Cardiac muscle cell (in vitro differentiated cells and primary cell): Measurements from ENCODE around the gene ZRANB1. TPM values are rescaled to one million over a fixed set of nuclear protein-coding genes. Genes with fewer than 3 reads are reported as not detected.

Experiments
- DNase-seq, 2 donors: peaks; one replicate each; pipeline versions ENCODE4 v3.0.0 to v3.0.0-alpha.2; 2010 to 2017; ENCODE audit warnings: low read depth in 1 of 2, low spot score in 1 of 2
- H3K27ac ChIP-seq: fragments of 200-600 bp; sonication (generic); 2 replicates; pipeline ENCODE4 v1.5.1; 2016
- H3K27me3 ChIP-seq: fragments of 200-600 bp; sonication (generic); 2 replicates; pipeline ENCODE4 v1.6.0; 2016; ENCODE audit warnings: control low read depth
- H3K36me3 ChIP-seq: fragments of 200-600 bp; sonication (generic); 2 replicates; pipeline ENCODE4 v1.5.1; 2016; ENCODE audit warnings: control low read depth
- H3K4me1 ChIP-seq: fragments of 200-600 bp; sonication (generic); 2 replicates; pipeline ENCODE4 v1.8.1; 2017; ENCODE audit warnings: low read depth, mild to moderate bottlenecking, mixed run types
- H3K4me3 ChIP-seq: fragments of 200-600 bp; sonication (generic); 2 replicates; pipeline ENCODE4 v1.5.1; 2016; ENCODE audit warnings: mild to moderate bottlenecking
- H3K9me3 ChIP-seq: fragments of 200-600 bp; sonication (generic); 2 replicates; pipeline ENCODE4 v1.5.1; 2017; ENCODE audit warnings: low read depth, mild to moderate bottlenecking, control low read depth
- CTCF ChIP-seq: IDR thresholded peaks from 2 replicates; pipeline ENCODE4 v1.5.1; 2012; ENCODE audit warnings: low read depth, mild to moderate bottlenecking, low read length
- polyA plus RNA-seq: library from polyadenylated mRNA; unstranded; fragments of >200 nt; fragmentation: Nextera tagmentation; extraction: Ambion mirVana; gene quantifications from 2 replicates; pipeline ENCODE4 v1.2.1, GENCODE V29; 2016
- total RNA-seq: library from RNA; depleted of rRNA; stranded (reverse); fragments of >200 nt; gene quantifications from 2 replicates; pipeline ENCODE4 v1.2.3, GENCODE V29; 2016

ZRANB1 gene
- total and polyA plus RNA-seq, 2 experiments from 2014 or later: 11.0 to 20.9 TPM

- Histone ChIP-seq H3K4me3 (no peak overlapping the region), H3K36me3 (peaks cover 2% of the 10 kb centered on the region), H3K4me1 (peaks cover 20% of the 10 kb centered on the region), H3K27ac (peak overlapping the region; percentile 62), H3K9me3 (no peaks in the 10 kb centered on the region), H3K27me3 (no peaks in the 10 kb centered on the region)
- TF ChIP-seq CTCF: no peak
- no peak for DNase-seq
These were observed 79.9 kb downstream of the ZRANB1 start for GRCh38 chr10:125021686-125022344.

GRCh38 chr10:125022671-125023070 is 80.7 kb downstream of the ZRANB1 start:
- H3K4me1 ChIP-seq: peaks cover 20% of the 10 kb centered on the region
- H3K4me3 ChIP-seq: no peak overlapping the region
- no peaks in the 10 kb centered on the region for H3K27me3 ChIP-seq
- peaks cover 2% of the 10 kb centered on the region for H3K36me3 ChIP-seq
- TF ChIP-seq CTCF: no peak
- no peak for DNase-seq
- peak overlapping the region; percentile 62 for H3K27ac ChIP-seq
- H3K9me3 ChIP-seq: no peaks in the 10 kb centered on the region

- H3K27me3 ChIP-seq: no peaks in the 10 kb centered on the region
- TF ChIP-seq CTCF: no peak
- no peaks in the 10 kb centered on the region for H3K9me3 ChIP-seq
- no peak for DNase-seq
- peaks cover 2% of the 10 kb centered on the region for H3K36me3 ChIP-seq
- H3K27ac ChIP-seq: peak overlapping the region; percentile 48
- H3K4me1 ChIP-seq: peaks cover 20% of the 10 kb centered on the region
- H3K4me3 ChIP-seq: no peak overlapping the region
These were observed 81.3 kb downstream of the ZRANB1 start for GRCh38 chr10:125023255-125023654.

GRCh38 chr10:125023862-125024496 is 82.1 kb downstream of the ZRANB1 start:
- TF ChIP-seq CTCF: no peak
- Histone ChIP-seq H3K9me3 (no peaks in the 10 kb centered on the region), H3K36me3 (peaks cover 2% of the 10 kb centered on the region), H3K27me3 (no peaks in the 10 kb centered on the region), H3K27ac (peak overlapping the region; percentile 48), H3K4me3 (no peak overlapping the region), H3K4me1 (peaks cover 20% of the 10 kb centered on the region)
- DNase-seq: no peak

- no peak overlapping the region for H3K4me3 ChIP-seq
- H3K9me3 ChIP-seq: no peaks in the 10 kb centered on the region
- TF ChIP-seq CTCF: no peak
- DNase-seq: no peak
- peak overlapping the region; percentile 48 for H3K27ac ChIP-seq
- H3K4me1 ChIP-seq: peaks cover 20% of the 10 kb centered on the region
- no peaks in the 10 kb centered on the region for H3K27me3 ChIP-seq
- H3K36me3 ChIP-seq: peaks cover 2% of the 10 kb centered on the region
These were observed 82.7 kb downstream of the ZRANB1 start for GRCh38 chr10:125024497-125025234.
